Thoracic aorta (tissue), 2 donors: ENCODE data around the gene KRT39. TPM values are rescaled to one million over a fixed set of nuclear protein-coding genes. Genes with fewer than 3 reads are reported as not detected.

Experiments used
- ATAC-seq: fragments of 150-250 bp; one replicate; pipeline ENCODE4 v1.8.0; 2017; ENCODE audit warnings: low read depth; ENCODE audit not compliant: insufficient number of reproducible peaks, low FRiP score
- DNase-seq: peaks from one replicate; pipeline ENCODE4 v3.0.0-alpha.2; 2020; ENCODE audit warnings: low spot score
- H3K27ac ChIP-seq, 2 donors: fragments of 200-600 bp; sonication (generic); 1 replicate in 1 of 2; 2 replicates in 1 of 2; pipeline ENCODE4 v1.5.1; 2016; ENCODE audit warnings: mild to moderate bottlenecking in 2 of 2, moderate library complexity in 2 of 2
- H3K27me3 ChIP-seq: fragments of 200-600 bp; sonication (generic); replicated peaks from 2 replicates; pipeline ENCODE4 v1.6.0; 2016; ENCODE audit warnings: mild to moderate bottlenecking; ENCODE audit not compliant: insufficient read depth
- H3K36me3 ChIP-seq: fragments of 200-600 bp; sonication (generic); one replicate; pipeline ENCODE4 v1.5.1; 2016
- H3K4me1 ChIP-seq, 2 donors: fragments of 200-600 bp; sonication (generic); 1 replicate in 1 of 2; 2 replicates in 1 of 2; pipeline versions ENCODE4 v1.5.1 to v1.6.0; 2016; ENCODE audit warnings: low read depth in 2 of 2, mild to moderate bottlenecking in 1 of 2; ENCODE audit not compliant: control insufficient read depth in 1 of 2
- H3K4me3 ChIP-seq: fragments of 200-600 bp; sonication (generic); 2 replicates; pipeline ENCODE4 v1.5.1; 2016; ENCODE audit warnings: mild to moderate bottlenecking
- H3K9me3 ChIP-seq: fragments of 200-600 bp; sonication (generic); 2 replicates; pipeline ENCODE4 v1.5.1; 2016
- CTCF ChIP-seq: fragments of 200-600 bp; sonication (generic); IDR thresholded peaks from one replicate; pipeline ENCODE4 v1.5.1; 2019; ENCODE audit warnings: antibody characterized with exemption
- total RNA-seq, 2 donors: library from RNA; depleted of rRNA; stranded (reverse); fragments of >200 nt; gene quantifications; one replicate each; pipeline versions ENCODE4 v1.1.0 to v1.2.3, GENCODE V29; 2016

Gene KRT39
- total RNA-seq, 2 donors from 2014 or later = not detected

DNA sequence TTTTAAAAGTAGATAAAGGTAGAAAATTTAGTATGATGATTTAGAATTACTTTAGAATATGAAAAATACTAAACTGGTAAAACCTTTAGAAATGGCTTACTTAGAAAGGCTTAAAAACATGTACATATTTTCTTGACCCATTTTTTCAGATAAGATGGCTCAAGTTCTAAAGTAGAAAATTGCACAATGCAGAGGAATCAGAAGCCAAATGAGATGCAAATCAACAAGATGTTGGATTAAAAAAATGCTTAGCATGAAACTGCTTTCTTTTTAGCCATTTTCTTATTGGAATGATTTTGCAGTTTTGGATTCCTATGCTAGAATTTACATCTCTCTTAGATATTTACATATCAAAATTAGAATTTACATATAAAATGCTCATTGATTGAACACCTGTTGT, 43.7 kb upstream of the KRT39 start:
- Histone ChIP-seq H3K27me3 (no peaks in the 10 kb centered on the region), H3K4me3 (no peak overlapping the region), H3K36me3 (no peaks in the 10 kb centered on the region), H3K4me1 (no peaks in the 10 kb centered on the region), H3K27ac (no peak overlapping the region), H3K9me3 (no peaks in the 10 kb centered on the region)
- ATAC-seq (no peak), DNase-seq (no peak)
- TF ChIP-seq CTCF = no peak

GRCh38 chr17:41009936-41010335, 43.2 kb upstream of the KRT39 start:
- Histone ChIP-seq H3K4me1 (no peaks in the 10 kb centered on the region), H3K27ac (no peak overlapping the region), H3K27me3 (no peaks in the 10 kb centered on the region), H3K9me3 (no peaks in the 10 kb centered on the region), H3K36me3 (no peaks in the 10 kb centered on the region), H3K4me3 (no peak overlapping the region)
- no peak for DNase-seq
- no peak for TF ChIP-seq CTCF
- ATAC-seq = no peak

GRCh38 chr17:41009301-41009760, 42.6 kb upstream of the KRT39 start:
- no peak overlapping the region for H3K27ac ChIP-seq
- no peaks in the 10 kb centered on the region for H3K27me3 ChIP-seq
- H3K4me1 ChIP-seq = no peaks in the 10 kb centered on the region
- H3K36me3 ChIP-seq = no peaks in the 10 kb centered on the region
- H3K4me3 ChIP-seq = no peak overlapping the region
- TF ChIP-seq CTCF = no peak
- DNase-seq = no peak
- no peak for ATAC-seq
- no peaks in the 10 kb centered on the region for H3K9me3 ChIP-seq

DNA sequence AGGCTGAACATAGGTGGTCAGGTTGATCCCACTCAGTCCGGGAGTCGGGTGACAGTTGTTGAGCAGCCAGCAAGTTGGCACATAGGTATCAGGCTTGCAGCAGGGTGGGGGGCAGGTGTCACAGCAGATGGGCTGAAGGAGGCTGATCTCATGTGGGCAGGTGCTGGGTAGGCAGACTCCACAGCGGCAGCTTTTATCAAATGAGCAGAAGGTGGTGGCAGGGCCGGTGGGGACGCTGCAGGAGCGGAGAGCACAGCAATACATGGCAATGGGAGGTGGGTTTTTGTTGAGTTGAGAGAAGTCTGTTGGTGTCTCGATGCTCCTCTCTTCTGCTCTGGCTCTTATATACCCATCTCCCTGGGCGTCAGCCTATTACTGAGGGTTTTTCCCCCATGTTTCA, 42.1 kb upstream of the KRT39 start, which contains the start of gene KRTAP3-1:
TSS of gene KRTAP3-1 (minus strand) at position 318 of the 400 bp plus-strand sequence. CDS start at position 264, 54 bp downstream.
- no peak for TF ChIP-seq CTCF
- no peaks in the 10 kb centered on the region for H3K36me3 ChIP-seq
- H3K4me3 ChIP-seq = no peak within 1 kb of the TSS
- H3K9me3 ChIP-seq = no peaks in the 10 kb centered on the region
- no peaks in the 10 kb centered on the region for H3K27me3 ChIP-seq
- DNase-seq (no peak), ATAC-seq (no peak)
- no peak within 1 kb of the TSS for H3K27ac ChIP-seq
- H3K4me1 ChIP-seq = no peaks in the 10 kb centered on the region

- no peak for ATAC-seq
- H3K27me3 ChIP-seq = no peaks in the 10 kb centered on the region
Observed at GRCh38 chr17:41004397-41004796, 37.6 kb upstream of the KRT39 start.

More at GRCh38 chr17:41004397-41004796, 37.6 kb upstream of the KRT39 start:
- H3K9me3 ChIP-seq = no peaks in the 10 kb centered on the region
- no peak overlapping the region for H3K4me3 ChIP-seq
- DNase-seq = no peak
- TF ChIP-seq CTCF = no peak
- H3K4me1 ChIP-seq = no peaks in the 10 kb centered on the region
- no peaks in the 10 kb centered on the region for H3K36me3 ChIP-seq
- H3K27ac ChIP-seq = no peak overlapping the region
